Psoas muscle (tissue), 8 donors: ENCODE measurements around the gene TGFBR2. TPM values are rescaled to one million over a fixed set of nuclear protein-coding genes. Genes with fewer than 3 reads are reported as not detected.

Experiments
- ATAC-seq, 4 donors: fragments of 200-7000 bp; cut with Tn5 transposase; one replicate each; pipeline ENCODE4 v1.9.1; 2020; ENCODE audit warnings: moderate library complexity in 3 of 4, mild to moderate bottlenecking in 2 of 4
- DNase-seq, 2 donors: peaks; one replicate each; pipeline ENCODE4 v3.0.0-alpha.2; 2020
- H3K27ac ChIP-seq: fragments of 200-600 bp; one replicate; pipeline ENCODE4 v1.8.0; 2022
- H3K27me3 ChIP-seq, 3 donors: fragments of 200-600 bp in 1 of 3; one replicate each; pipeline versions ENCODE4 v1.6.1 to v1.8.0; 2013 to 2022; ENCODE audit warnings: low read length in 2 of 3, mild to moderate bottlenecking in 2 of 3, moderate library complexity in 1 of 3; ENCODE audit not compliant: insufficient read depth in 3 of 3
- H3K36me3 ChIP-seq, 2 donors: fragments of 200-600 bp in 1 of 2; one replicate each; pipeline versions ENCODE4 v1.6.1 to v1.8.0; 2013 to 2022; ENCODE audit warnings: low read depth in 1 of 2, mild to moderate bottlenecking in 1 of 2, moderate library complexity in 1 of 2; ENCODE audit not compliant: insufficient read depth in 1 of 2
- H3K4me1 ChIP-seq: fragments of 200-600 bp; one replicate; pipeline ENCODE4 v1.8.0; 2022
- H3K4me3 ChIP-seq: fragments of 200-600 bp; one replicate; pipeline ENCODE4 v1.8.0; 2022; ENCODE audit warnings: mild to moderate bottlenecking
- H3K9me3 ChIP-seq: fragments of 200-600 bp; one replicate; pipeline ENCODE4 v1.8.0; 2022
- CTCF ChIP-seq: fragments of 200-600 bp; IDR thresholded peaks from one replicate; pipeline ENCODE4 v1.8.0; 2022; ENCODE audit warnings: antibody characterized with exemption
- WGBS, 3 donors: extraction: QIAGEN DNeasy Blood & Tissue Kit; methylation state at CpG; one replicate each; pipeline versions ENCODE4 v1.1.6 to v1.1.7; 2013; 5-methylcytosine and 5-hydroxymethylcytosine counted together
- intact Hi-C, 2 donors: fragments of 100-400 bp; cut with DNase I; formaldehyde crosslinking; loops; one replicate each; pipeline versions ENCODE4 v1.11.0 to v1.14.2; 2022
- polyA plus RNA-seq, 3 donors: library from polyadenylated mRNA; stranded (reverse); fragments of 200-250 nt; gene quantifications; one replicate each; pipeline ENCODE4 v1.2.3, GENCODE V29; 2013
- total RNA-seq, 4 donors: library from RNA; stranded (reverse); fragmentation: NEBNext Ultra II Directional in 2 of 4; extraction: Animal tissue kit (Norgen Biotek cat#: 25700) in 2 of 4; gene quantifications; one replicate each; pipeline versions ENCODE4 v1.2.1 to v1.2.4, GENCODE V29; 2021 to 2023
- donor health status: healthy with polysubstance abuse.
- donor health status: DM: no; HTN: no; CAD: no; lungs with moderate emphysema.
- donor health status: Bipolar disorder and iron deficiency.
- donor health status: healthy.
- donor health status: DM: yes; HTN: yes; CAD: no.
- donor health status: DM: no; HTN: no; CAD: no.
- donor health status: DM: no; HTN: no; CAD: no.
- donor health status: DM: yes; HTN: yes; CAD: no.

Gene TGFBR2
- total and polyA plus RNA-seq, 7 donors, result 19.7 to 58.8 (median 42.6) TPM

DNA sequence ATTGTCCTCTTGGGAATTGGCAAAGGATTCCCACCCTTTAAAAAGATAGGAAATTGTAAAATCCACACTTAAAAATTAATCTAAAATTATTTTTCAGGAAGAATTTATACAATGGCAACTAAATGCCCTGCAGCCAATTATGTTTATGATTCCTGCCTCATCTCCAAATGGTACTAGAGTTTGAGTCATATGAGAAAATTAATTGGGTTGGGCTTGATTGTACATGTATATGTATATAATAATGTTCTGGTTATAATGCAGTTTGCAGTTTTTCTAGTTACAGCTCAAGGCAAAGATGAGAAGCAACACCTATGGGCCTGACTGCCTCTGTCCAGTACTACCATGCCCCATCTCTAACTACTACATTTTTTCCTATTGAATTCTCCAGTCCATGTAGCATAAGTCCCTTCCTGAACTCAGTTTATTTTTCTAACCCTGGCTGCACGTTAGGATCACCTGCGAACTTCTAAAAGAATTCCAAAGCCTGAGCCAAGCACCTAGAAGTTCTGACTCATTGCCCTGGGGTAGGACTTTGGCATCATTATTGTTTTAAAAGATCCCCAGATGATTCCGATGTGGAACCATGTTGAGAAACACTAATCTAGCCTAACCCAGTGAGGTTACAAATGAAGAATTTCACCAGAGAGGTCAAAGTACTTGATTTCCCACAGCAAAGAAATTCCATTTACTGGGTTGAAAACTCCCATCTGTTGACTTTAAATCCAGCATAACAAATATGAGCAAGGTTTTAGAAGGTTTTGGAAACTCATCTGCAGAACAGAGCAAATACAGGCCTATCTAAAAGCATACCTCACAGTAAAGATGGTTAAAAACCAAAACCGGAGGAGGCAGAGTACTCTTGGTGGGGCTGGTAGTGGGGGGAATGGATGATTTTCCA, 19.4 kb downstream of the TGFBR2 start:
- peaks cover 4% of the 10 kb centered on the region for H3K9me3 ChIP-seq
- WGBS, 3 donors, result 44 to 59% (median 45%) methylated on average over 4 of the region's 4 CpGs
- no peak for DNase-seq
- H3K27me3 ChIP-seq, result no peaks in the 10 kb centered on the region
- H3K4me3 ChIP-seq, result no peak overlapping the region
- peaks cover 0 to 8% of the 10 kb centered on the region in 2 donors for H3K36me3 ChIP-seq
- intact Hi-C loops, result no loop called here
- no peak for ATAC-seq
- TF ChIP-seq CTCF, result no peak
- peaks cover 56% of the 10 kb centered on the region for H3K4me1 ChIP-seq
- H3K27ac ChIP-seq, result peak overlapping the region; percentile 39

GRCh38 chr3:30626443-30627180, 20.2 kb downstream of the TGFBR2 start:
- Histone ChIP-seq H3K9me3 (peaks cover 4% of the 10 kb centered on the region), H3K27me3 (no peaks in the 10 kb centered on the region), H3K36me3 (peaks cover 0 to 8% of the 10 kb centered on the region in 2 donors), H3K4me3 (no peak overlapping the region), H3K4me1 (peaks cover 55% of the 10 kb centered on the region), H3K27ac (peak overlapping the region; percentile 39)
- no peak for TF ChIP-seq CTCF
- DNase-seq (no peak), ATAC-seq (no peak)
- intact Hi-C loops, result no loop called here
- WGBS, 3 donors, result 78 to 88% (median 81%) methylated on average over 5 of the region's 5 CpGs

GRCh38 chr3:30628205-30628900, 22.0 kb downstream of the TGFBR2 start:
- 42 to 48% (median 44%) methylated on average over 4 of the region's 4 CpGs for WGBS, 3 donors
- no peak for TF ChIP-seq CTCF
- intact Hi-C loops, result no loop called here
- ATAC-seq (peak in 2 of 4 donors; percentile 54 to 82), DNase-seq (no peak)
- Histone ChIP-seq H3K4me3 (no peak overlapping the region), H3K9me3 (peaks cover 4% of the 10 kb centered on the region), H3K27ac (peak overlapping the region; percentile 83), H3K4me1 (peaks cover 71% of the 10 kb centered on the region), H3K27me3 (no peaks in the 10 kb centered on the region), H3K36me3 (peaks cover 0 to 6% of the 10 kb centered on the region in 2 donors)

- Histone ChIP-seq H3K4me3 (peak overlapping the region; percentile 25), H3K27me3 (no peaks in the 10 kb centered on the region), H3K36me3 (no peaks in the 10 kb centered on the region), H3K27ac (peak overlapping the region; percentile 83), H3K9me3 (peaks cover 4% of the 10 kb centered on the region), H3K4me1 (peaks cover 78% of the 10 kb centered on the region)
- WGBS, 3 donors, result 27 to 37% (median 29%) methylated on average over 5 of the region's 5 CpGs
- peak; percentile 15 for TF ChIP-seq CTCF
- ATAC-seq (peak; percentile 51 to 73 (median 72)), DNase-seq (no peak)
- intact Hi-C loops, result no loop called here
Measured at GRCh38 chr3:30628901-30629590, 22.6 kb downstream of the TGFBR2 start.
